ENCODE results near the gene BANF1. TPM values are rescaled to one million over a fixed set of nuclear protein-coding genes. Genes with fewer than 3 reads are reported as not detected.

The BANF1 gene
- total RNA-seq, 4 donors from 2014 or later, result 32.1 to 54.2 (median 42.6) TPM

GRCh38 chr11:66004186-66004585 lies 1.9 kb downstream of the BANF1 start:
- Histone ChIP-seq H3K4me3 (no peak overlapping the region), H3K4me1 (peaks cover 40% of the 10 kb centered on the region), H3K36me3 (peaks cover 24% of the 10 kb centered on the region), H3K9me3 (no peaks in the 10 kb centered on the region), H3K27ac (no peak overlapping the region), H3K27me3 (no peaks in the 10 kb centered on the region)
- TF ChIP-seq POLR2A (IDR thresholded peaks at IDR 0.05), result no peak
- no peak for TF ChIP-seq EP300 (IDR thresholded peaks at IDR 0.05)
- no peak for TF ChIP-seq CTCF (IDR thresholded peaks at IDR 0.05)
- TF ChIP-seq POLR2AphosphoS5 (IDR thresholded peaks at IDR 0.05), result no peak
- 85% methylated on average over 2 of the region's 4 CpGs for WGBS
- no peak for DNase-seq (ENCODE audit: low spot score in 2 of 2)

GRCh38 chr11:66006134-66006890 lies 4.0 kb downstream of the BANF1 start:
- H3K27ac ChIP-seq, result no peak overlapping the region
- H3K27me3 ChIP-seq, result peaks cover under 1% of the 10 kb centered on the region
- DNase-seq (ENCODE audit: low spot score in 2 of 2), result no peak
- TF ChIP-seq POLR2A (IDR thresholded peaks at IDR 0.05) (no peak), POLR2AphosphoS5 (IDR thresholded peaks at IDR 0.05) (no peak)
- H3K4me3 ChIP-seq, result no peak overlapping the region
- peaks cover 27% of the 10 kb centered on the region for H3K4me1 ChIP-seq
- WGBS, result 85% methylated on average over 13 of the region's 13 CpGs
- H3K36me3 ChIP-seq, result peaks cover 12% of the 10 kb centered on the region
- no peaks in the 10 kb centered on the region for H3K9me3 ChIP-seq

GRCh38 chr11:66006891-66007176 lies 4.5 kb downstream of the BANF1 start:
- Histone ChIP-seq H3K4me3 (no peak overlapping the region), H3K27ac (no peak overlapping the region), H3K36me3 (peaks cover 12% of the 10 kb centered on the region), H3K27me3 (peaks cover 6% of the 10 kb centered on the region), H3K9me3 (no peaks in the 10 kb centered on the region), H3K4me1 (peaks cover 31% of the 10 kb centered on the region)
- TF ChIP-seq POLR2AphosphoS5 (IDR thresholded peaks at IDR 0.05), result no peak
- TF ChIP-seq EP300 (IDR thresholded peaks at IDR 0.05), result no peak
- no peak for TF ChIP-seq CTCF (IDR thresholded peaks at IDR 0.05)
- TF ChIP-seq POLR2A (IDR thresholded peaks at IDR 0.05), result no peak
- WGBS, result no CpG with 5 or more reads among the region's 4 CpGs
- no peak for DNase-seq (ENCODE audit: low spot score in 2 of 2)

GRCh38 chr11:66007201-66007634 lies 4.9 kb downstream of the BANF1 start:
- 60% methylated on average over 3 of the region's 5 CpGs for WGBS
- Histone ChIP-seq H3K27ac (no peak overlapping the region), H3K36me3 (peaks cover 12% of the 10 kb centered on the region), H3K4me1 (peaks cover 35% of the 10 kb centered on the region), H3K4me3 (no peak overlapping the region), H3K27me3 (peaks cover 10% of the 10 kb centered on the region), H3K9me3 (no peaks in the 10 kb centered on the region)
- TF ChIP-seq POLR2AphosphoS5 (IDR thresholded peaks at IDR 0.05) (no peak), CTCF (IDR thresholded peaks at IDR 0.05) (no peak), EP300 (IDR thresholded peaks at IDR 0.05) (no peak), POLR2A (IDR thresholded peaks at IDR 0.05) (no peak)
- DNase-seq (ENCODE audit: low spot score in 2 of 2), result no peak

GRCh38 chr11:66008095-66008467 lies 5.8 kb downstream of the BANF1 start:
- H3K4me3 ChIP-seq, result no peak overlapping the region

More at GRCh38 chr11:66008095-66008467, 5.8 kb downstream of the BANF1 start:
- Histone ChIP-seq H3K4me1 (peaks cover 38% of the 10 kb centered on the region), H3K36me3 (peaks cover 12% of the 10 kb centered on the region), H3K27ac (no peak overlapping the region), H3K9me3 (no peaks in the 10 kb centered on the region), H3K27me3 (peaks cover 18% of the 10 kb centered on the region)
- DNase-seq (ENCODE audit: low spot score in 2 of 2), result no peak
- TF ChIP-seq POLR2AphosphoS5 (IDR thresholded peaks at IDR 0.05) (no peak), EP300 (IDR thresholded peaks at IDR 0.05) (no peak), CTCF (IDR thresholded peaks at IDR 0.05) (no peak), POLR2A (IDR thresholded peaks at IDR 0.05) (no peak)
- 91% methylated on average over 2 of the region's 2 CpGs for WGBS

All from suprapubic skin (tissue), 4 donors.